ENCODE results near the gene LTA.
A peak's percentile ranks its signal among the peaks of the same experiment; 100 is the strongest.
"Not testable (repeated sequence)": the region's sequence is repeated elsewhere in the genome, so short reads cannot be mapped to it uniquely, and the experiment has no call there.

Gene LTA

DNA sequence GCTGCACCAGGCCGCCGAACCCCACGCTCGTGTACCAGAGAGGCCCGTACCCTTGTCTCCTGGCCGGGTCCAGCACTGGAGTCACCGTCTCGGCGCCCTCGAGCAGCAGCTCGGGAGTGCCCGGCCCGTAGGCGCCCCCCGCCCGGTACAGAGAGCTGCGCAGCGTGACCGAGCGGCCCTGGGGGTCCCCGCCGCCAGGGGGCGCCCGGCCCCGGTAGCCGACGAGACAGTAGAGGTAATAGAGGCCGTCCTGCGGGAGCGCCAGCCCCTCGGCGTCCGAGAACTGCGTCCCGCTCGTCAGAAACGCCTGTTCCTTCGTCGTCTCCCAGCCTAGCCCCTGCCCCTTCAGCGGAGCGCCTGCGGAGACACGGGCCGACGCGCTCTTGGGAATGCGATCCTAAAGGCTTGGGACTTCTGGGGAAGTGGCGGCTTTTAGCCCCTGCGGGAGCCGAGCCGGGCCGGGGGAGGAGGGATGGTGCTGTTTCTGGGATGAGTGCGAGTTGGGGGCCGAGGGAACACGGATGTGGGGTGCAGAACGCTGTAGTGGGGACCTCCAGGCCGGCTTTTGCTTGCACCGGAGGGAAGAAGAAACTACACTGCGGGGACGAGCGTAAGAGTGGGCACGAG lies 8.8 kb downstream of the LTA start:
- Histone ChIP-seq H3K9me3 (ENCODE audit: control insufficient read depth, low read length) (no peaks in the 10 kb centered on the region), H3K36me3 (ENCODE audit: control insufficient read depth, insufficient read depth, low read length) (no peaks in the 10 kb centered on the region), H3K27ac (ENCODE audit: low read depth, low read length, severe bottlenecking) (no peak overlapping the region), H3K4me1 (ENCODE audit: control insufficient read depth, insufficient read depth, low read length, poor library complexity, severe bottlenecking) (peaks cover 15% of the 10 kb centered on the region), H3K4me3 (ENCODE audit: extremely low read depth, insufficient read depth, low read length, poor library complexity, severe bottlenecking) (peak overlapping the region; percentile 70)
- 1% methylated on average over 50 to 56 of the region's 62 CpGs for WGBS, 2 experiments (ENCODE audit: insufficient coverage in 2 of 2)

- Histone ChIP-seq H3K27ac (ENCODE audit: low read depth, low read length, severe bottlenecking) (no peak overlapping the region), H3K9me3 (ENCODE audit: control insufficient read depth, low read length) (no peaks in the 10 kb centered on the region), H3K36me3 (ENCODE audit: control insufficient read depth, insufficient read depth, low read length) (no peaks in the 10 kb centered on the region), H3K4me3 (ENCODE audit: extremely low read depth, insufficient read depth, low read length, poor library complexity, severe bottlenecking) (peak overlapping the region; percentile 70), H3K4me1 (ENCODE audit: control insufficient read depth, insufficient read depth, low read length, poor library complexity, severe bottlenecking) (peaks cover 15% of the 10 kb centered on the region)
- WGBS, 2 experiments (ENCODE audit: insufficient coverage in 2 of 2): 27 to 38% methylated on average over 13 to 19 of the region's 21 CpGs
Observed at GRCh38 chr6:31581434-31582229, 9.5 kb downstream of the LTA start.

DNA sequence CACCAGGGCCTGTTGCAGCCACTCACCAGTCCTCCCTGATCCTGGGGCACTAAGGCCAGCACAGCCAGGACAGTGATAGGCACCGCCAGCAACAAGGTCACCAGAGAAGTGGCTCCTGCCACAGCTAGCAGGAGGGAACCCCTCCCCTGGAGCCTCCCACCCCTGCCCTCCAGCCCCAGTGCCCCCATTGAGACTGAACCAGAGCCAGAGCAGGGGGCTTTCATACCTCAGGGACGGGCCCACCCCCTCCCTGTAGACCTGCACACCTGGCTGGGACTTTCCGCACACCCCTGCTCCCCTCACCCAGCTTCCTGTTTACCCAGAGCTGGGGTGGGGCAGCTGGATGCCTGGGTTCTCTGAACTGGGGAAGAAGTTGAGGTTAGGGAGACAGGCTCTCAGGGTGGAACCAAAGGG lies 10.1 kb downstream of the LTA start, which contains the start of gene LTB:
LTB (minus strand) TSS at position 195 of the 414 bp plus-strand sequence; CDS start at position 188, 7 bp downstream.
- WGBS, 2 experiments (ENCODE audit: insufficient coverage in 2 of 2): 69 to 100% methylated on average over 1 to 2 of the region's 3 CpGs
- H3K27ac ChIP-seq (ENCODE audit: low read depth, low read length, severe bottlenecking): no peak within 1 kb of the TSS
- peaks cover 15% of the 10 kb centered on the region for H3K4me1 ChIP-seq (ENCODE audit: control insufficient read depth, insufficient read depth, low read length, poor library complexity, severe bottlenecking)
- H3K36me3 ChIP-seq (ENCODE audit: control insufficient read depth, insufficient read depth, low read length): no peaks in the 10 kb centered on the region
- H3K9me3 ChIP-seq (ENCODE audit: control insufficient read depth, low read length): no peaks in the 10 kb centered on the region
- peak within 1 kb of the TSS; percentile 70 for H3K4me3 ChIP-seq (ENCODE audit: extremely low read depth, insufficient read depth, low read length, poor library complexity, severe bottlenecking)

DNA sequence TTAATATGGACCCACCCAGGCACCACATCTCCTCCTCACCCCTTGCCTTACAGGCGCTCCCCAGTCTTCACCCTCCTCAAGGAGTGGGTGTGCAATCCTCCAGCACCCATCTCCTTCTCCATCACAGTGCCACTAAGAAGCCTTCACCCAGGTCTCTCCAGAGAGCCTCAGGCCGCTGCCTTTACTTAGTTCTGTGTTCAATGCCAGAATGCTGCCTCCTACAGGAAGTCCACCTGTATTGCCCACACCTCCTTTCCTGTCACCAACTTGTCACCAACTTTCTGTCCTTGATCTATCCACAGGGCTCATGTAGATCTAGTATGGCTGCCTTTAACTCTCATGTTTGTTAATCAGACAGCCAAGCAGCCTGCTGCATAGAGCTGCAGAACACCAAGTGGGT lies 13.4 kb downstream of the LTA start:
- Histone ChIP-seq H3K36me3 (ENCODE audit: control insufficient read depth, insufficient read depth, low read length) (no peaks in the 10 kb centered on the region), H3K27ac (ENCODE audit: low read depth, low read length, severe bottlenecking) (no peak overlapping the region), H3K4me1 (ENCODE audit: control insufficient read depth, insufficient read depth, low read length, poor library complexity, severe bottlenecking) (peaks cover 14% of the 10 kb centered on the region), H3K4me3 (ENCODE audit: extremely low read depth, insufficient read depth, low read length, poor library complexity, severe bottlenecking) (no peak overlapping the region), H3K9me3 (ENCODE audit: control insufficient read depth, low read length) (no peaks in the 10 kb centered on the region)
- 60 to 67% methylated on average over 2 of the region's 2 CpGs for WGBS, 2 experiments (ENCODE audit: insufficient coverage in 2 of 2)

DNA sequence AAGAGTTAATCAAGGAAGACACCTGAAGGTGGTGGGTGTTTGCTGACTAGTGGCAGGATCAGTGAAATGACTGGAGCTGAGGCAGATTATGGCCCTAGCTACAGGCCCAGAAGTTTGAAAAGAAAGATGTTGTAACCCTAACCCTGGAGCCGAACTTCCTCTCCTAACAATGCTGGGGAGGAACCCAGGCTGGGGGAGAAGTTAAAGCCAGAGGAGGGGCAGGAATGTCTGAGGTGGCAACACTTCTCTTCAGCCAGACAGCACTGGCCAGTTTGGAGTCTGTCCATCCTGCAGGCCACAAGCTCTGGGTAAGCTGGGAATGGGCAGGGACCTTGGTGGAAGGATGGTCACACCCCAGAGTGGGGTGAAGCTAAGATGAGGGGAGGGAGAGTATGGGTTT lies 13.9 kb downstream of the LTA start, which contains the start of gene LST1:
LST1 (plus strand) TSS at position 270 of the 400 bp plus-strand sequence. CDS start 1,023 bp downstream, outside the sequence.
- Histone ChIP-seq H3K27ac (ENCODE audit: low read depth, low read length, severe bottlenecking) (no peak within 1 kb of the TSS), H3K9me3 (ENCODE audit: control insufficient read depth, low read length) (no peaks in the 10 kb centered on the region), H3K4me3 (ENCODE audit: extremely low read depth, insufficient read depth, low read length, poor library complexity, severe bottlenecking) (no peak within 1 kb of the TSS), H3K4me1 (ENCODE audit: control insufficient read depth, insufficient read depth, low read length, poor library complexity, severe bottlenecking) (peaks cover 14% of the 10 kb centered on the region), H3K36me3 (ENCODE audit: control insufficient read depth, insufficient read depth, low read length) (no peaks in the 10 kb centered on the region)
- 83% methylated on average over 1 of the region's 1 CpG; no CpG with 5 or more reads in 1 of the 2 experiments for WGBS, 2 experiments (ENCODE audit: insufficient coverage in 2 of 2)

- peaks cover 11% of the 10 kb centered on the region for H3K4me1 ChIP-seq (ENCODE audit: control insufficient read depth, insufficient read depth, low read length, poor library complexity, severe bottlenecking)
- no peaks in the 10 kb centered on the region for H3K9me3 ChIP-seq (ENCODE audit: control insufficient read depth, low read length)
- H3K36me3 ChIP-seq (ENCODE audit: control insufficient read depth, insufficient read depth, low read length): no peaks in the 10 kb centered on the region
- H3K27ac ChIP-seq (ENCODE audit: low read depth, low read length, severe bottlenecking): no peak overlapping the region
- 72 to 82% methylated on average over 5 to 6 of the region's 9 CpGs for WGBS, 2 experiments (ENCODE audit: insufficient coverage in 2 of 2)
- H3K4me3 ChIP-seq (ENCODE audit: extremely low read depth, insufficient read depth, low read length, poor library complexity, severe bottlenecking): no peak overlapping the region
Observed at GRCh38 chr6:31586599-31587281, 14.7 kb downstream of the LTA start.

- Histone ChIP-seq H3K4me1 (ENCODE audit: control insufficient read depth, insufficient read depth, low read length, poor library complexity, severe bottlenecking) (peaks cover 8% of the 10 kb centered on the region), H3K27ac (ENCODE audit: low read depth, low read length, severe bottlenecking) (no peak overlapping the region), H3K36me3 (ENCODE audit: control insufficient read depth, insufficient read depth, low read length) (no peaks in the 10 kb centered on the region), H3K4me3 (ENCODE audit: extremely low read depth, insufficient read depth, low read length, poor library complexity, severe bottlenecking) (no peak overlapping the region), H3K9me3 (ENCODE audit: control insufficient read depth, low read length) (no peaks in the 10 kb centered on the region)
- WGBS, 2 experiments (ENCODE audit: insufficient coverage in 2 of 2): 82 to 84% methylated on average over 11 of the region's 12 CpGs
Observed at GRCh38 chr6:31587791-31588777, 16.0 kb downstream of the LTA start.

DNA sequence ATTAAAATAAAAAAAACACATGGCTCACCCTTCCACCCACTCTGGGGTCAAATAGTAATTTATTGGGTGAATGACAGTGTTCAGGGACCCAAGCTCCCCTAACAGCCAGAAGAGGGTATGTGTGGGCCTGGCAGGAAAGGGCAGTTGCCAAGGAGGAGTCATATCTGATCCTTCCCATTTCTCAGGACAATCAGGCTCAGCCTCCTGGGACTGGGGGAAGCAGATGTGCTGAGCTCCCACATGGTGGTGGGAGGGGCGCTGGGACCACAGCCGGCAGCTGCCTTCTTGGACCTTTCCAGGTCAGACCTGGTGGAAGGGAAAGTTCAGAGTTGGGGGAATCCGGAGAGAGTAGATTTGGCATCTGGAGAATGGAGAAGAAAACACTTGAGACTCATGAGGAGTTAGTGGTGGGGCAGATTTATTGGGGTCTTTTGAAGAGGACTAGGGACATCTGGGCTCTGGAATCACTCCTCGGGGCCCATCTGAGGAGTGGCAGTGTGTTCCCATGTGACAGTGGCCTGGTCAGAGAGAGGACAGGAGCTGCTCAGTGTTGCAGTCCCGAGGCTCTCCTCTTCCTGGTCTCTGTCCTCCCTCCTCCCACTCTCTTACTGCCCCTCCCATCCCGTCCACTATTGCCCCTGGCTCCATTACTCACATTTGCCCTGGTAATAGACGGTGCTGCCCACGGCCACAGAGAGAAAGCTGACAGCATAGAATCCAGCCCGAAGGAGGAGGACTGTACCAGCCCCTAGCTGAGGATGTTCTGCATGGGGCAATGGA lies 17.0 kb downstream of the LTA start:
- H3K9me3 ChIP-seq (ENCODE audit: control insufficient read depth, low read length): no peaks in the 10 kb centered on the region
- H3K27ac ChIP-seq (ENCODE audit: low read depth, low read length, severe bottlenecking): no peak overlapping the region
- H3K4me3 ChIP-seq (ENCODE audit: extremely low read depth, insufficient read depth, low read length, poor library complexity, severe bottlenecking): no peak overlapping the region
- 76 to 85% methylated on average over 8 of the region's 9 CpGs for whole genome bisulfite sequencing, 2 experiments (ENCODE audit: insufficient coverage in 2 of 2)
- peaks cover 8% of the 10 kb centered on the region for H3K4me1 ChIP-seq (ENCODE audit: control insufficient read depth, insufficient read depth, low read length, poor library complexity, severe bottlenecking)
- H3K36me3 ChIP-seq (ENCODE audit: control insufficient read depth, insufficient read depth, low read length): no peaks in the 10 kb centered on the region

GRCh38 chr6:31590691-31591090 lies 18.6 kb downstream of the LTA start:
- not testable (repeated sequence) for H3K27ac ChIP-seq (ENCODE audit: low read depth, low read length, severe bottlenecking); H3K36me3 ChIP-seq (ENCODE audit: control insufficient read depth, insufficient read depth, low read length); H3K4me1 ChIP-seq (ENCODE audit: control insufficient read depth, insufficient read depth, low read length, poor library complexity, severe bottlenecking); H3K4me3 ChIP-seq (ENCODE audit: extremely low read depth, insufficient read depth, low read length, poor library complexity, severe bottlenecking); H3K9me3 ChIP-seq (ENCODE audit: control insufficient read depth, low read length)
- WGBS, 2 experiments (ENCODE audit: insufficient coverage in 2 of 2): 93 to 95% methylated on average over 5 of the region's 5 CpGs

Measured in mesodermal cell (in vitro differentiated cells).